Suprapubic skin (tissue), 4 donors: ENCODE data around the gene GTF3C2. TPM values are rescaled to one million over a fixed set of nuclear protein-coding genes. Genes with fewer than 3 reads are reported as not detected.

Source experiments
- DNase-seq, 2 donors: peaks; one replicate each; pipeline ENCODE4 v3.0.0-alpha.2; 2019; ENCODE audit warnings: low spot score in 2 of 2
- H3K27ac ChIP-seq: fragments of 200-600 bp; sonication (generic); one replicate; pipeline ENCODE4 v1.5.1; 2019
- H3K27me3 ChIP-seq: fragments of 200-600 bp; sonication (generic); one replicate; pipeline ENCODE4 v1.5.1; 2019
- H3K36me3 ChIP-seq: fragments of 200-600 bp; sonication (generic); one replicate; pipeline ENCODE4 v1.5.1; 2019
- H3K4me1 ChIP-seq: fragments of 200-600 bp; sonication (generic); one replicate; pipeline ENCODE4 v1.5.1; 2019
- H3K4me3 ChIP-seq: fragments of 200-600 bp; sonication (generic); one replicate; pipeline ENCODE4 v1.5.1; 2019; ENCODE audit warnings: mild to moderate bottlenecking
- H3K9me3 ChIP-seq: fragments of 200-600 bp; sonication (generic); one replicate; pipeline ENCODE4 v1.5.1; 2019
- CTCF ChIP-seq, 2 donors: fragments of 200-600 bp in 1 of 2; fragments of 450-650 bp in 1 of 2; sonication (generic) in 1 of 2; IDR thresholded peaks; one replicate each; pipeline ENCODE4 v1.5.1; 2016 to 2019; ENCODE audit warnings: antibody characterized with exemption in 2 of 2, mild to moderate bottlenecking in 1 of 2, moderate library complexity in 1 of 2
- EP300 ChIP-seq: sonication (generic); formaldehyde crosslinking; IDR thresholded peaks from one replicate; pipeline ENCODE4 v1.6.1; 2017; ENCODE audit warnings: antibody characterized with exemption
- POLR2A ChIP-seq, 2 donors: fragments of 450-650 bp; IDR thresholded peaks; one replicate each; pipeline ENCODE4 v1.6.1; 2017; ENCODE audit warnings: antibody characterized with exemption in 2 of 2, mild to moderate bottlenecking in 2 of 2, moderate library complexity in 2 of 2
- POLR2AphosphoS5 ChIP-seq, 3 donors: sonication (generic); formaldehyde crosslinking; IDR thresholded peaks; one replicate each; pipeline ENCODE4 v1.6.1; 2017; ENCODE audit warnings: antibody characterized with exemption in 3 of 3
- WGBS: methylation state at CpG from one replicate; pipeline ENCODE4 v1.1.5; 2018; 5-methylcytosine and 5-hydroxymethylcytosine counted together
- total RNA-seq, 4 donors: library from RNA; depleted of rRNA; stranded (reverse); fragments of >200 nt; gene quantifications; one replicate each; pipeline ENCODE4 v1.1.0, GENCODE V29; 2016

The GTF3C2 gene
- total RNA-seq = 100 to 1,000 TPM in 1 of 4 donors, 10 to 100 TPM in 3; 53.8 to 160 (median 75.9) TPM

- H3K27me3 ChIP-seq = no peaks in the 10 kb centered on the region
- peak; percentile 96 for DNase-seq
- H3K27ac ChIP-seq = peak within 1 kb of the TSS; percentile 90
- no peaks in the 10 kb centered on the region for H3K36me3 ChIP-seq
- no peaks in the 10 kb centered on the region for H3K9me3 ChIP-seq
- peaks cover 38% of the 10 kb centered on the region for H3K4me1 ChIP-seq
- peak in 1 of 2 donors; percentile 34 for TF ChIP-seq POLR2A (IDR thresholded peaks at IDR 0.05)
- no peak for TF ChIP-seq CTCF (IDR thresholded peaks at IDR 0.05)
- peak in 2 of 3 donors; percentile 53 to 68 for TF ChIP-seq POLR2AphosphoS5 (IDR thresholded peaks at IDR 0.05)
- no peak for TF ChIP-seq EP300
- H3K4me3 ChIP-seq = peak within 1 kb of the TSS; percentile 75
- 0% methylated on average over 35 of the region's 67 CpGs for WGBS
These were observed at the start of gene GTF3C2 for GRCh38 chr2:27356382-27357181. Gene GTF3C2 (minus strand): TSS chr2:27356764. CDS start chr2:27343554, 13,210 bp downstream.

GRCh38 chr2:27400348-27401135 lies 44.0 kb upstream of the GTF3C2 start:
- Histone ChIP-seq H3K27ac (no peak overlapping the region), H3K9me3 (no peaks in the 10 kb centered on the region), H3K27me3 (no peaks in the 10 kb centered on the region), H3K4me1 (no peaks in the 10 kb centered on the region), H3K4me3 (no peak overlapping the region), H3K36me3 (peaks cover 4% of the 10 kb centered on the region)
- TF ChIP-seq EP300 (no peak), POLR2A (IDR thresholded peaks at IDR 0.05) (no peak), POLR2AphosphoS5 (IDR thresholded peaks at IDR 0.05) (no peak), CTCF (IDR thresholded peaks at IDR 0.05) (no peak)
- 97% methylated on average over 2 of the region's 2 CpGs for WGBS
- no peak for DNase-seq

DNA sequence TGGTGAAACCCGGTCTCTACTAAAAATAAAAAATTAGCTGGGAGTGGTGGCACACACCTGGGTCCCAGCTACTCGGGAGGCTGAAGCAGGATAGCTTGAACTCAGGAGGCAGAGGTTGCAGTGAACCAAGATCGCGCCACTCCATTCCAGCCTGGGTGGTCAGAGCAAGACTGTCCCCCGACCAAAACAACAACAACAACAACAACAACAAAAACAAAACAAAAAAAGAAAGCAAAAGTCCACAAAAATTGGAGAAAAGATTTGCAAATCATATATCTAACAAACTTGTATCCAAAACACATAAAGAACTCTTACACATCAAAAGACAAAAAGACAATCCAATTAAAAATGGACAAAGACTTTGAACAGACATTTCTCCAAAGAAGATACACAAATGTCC lies 42.4 kb upstream of the GTF3C2 start:
- WGBS = 94% methylated on average over 5 of the region's 5 CpGs
- TF ChIP-seq POLR2AphosphoS5 (IDR thresholded peaks at IDR 0.05) = no peak
- no peak for TF ChIP-seq EP300
- no peak for TF ChIP-seq CTCF (IDR thresholded peaks at IDR 0.05)
- TF ChIP-seq POLR2A (IDR thresholded peaks at IDR 0.05) = no peak

DNA sequence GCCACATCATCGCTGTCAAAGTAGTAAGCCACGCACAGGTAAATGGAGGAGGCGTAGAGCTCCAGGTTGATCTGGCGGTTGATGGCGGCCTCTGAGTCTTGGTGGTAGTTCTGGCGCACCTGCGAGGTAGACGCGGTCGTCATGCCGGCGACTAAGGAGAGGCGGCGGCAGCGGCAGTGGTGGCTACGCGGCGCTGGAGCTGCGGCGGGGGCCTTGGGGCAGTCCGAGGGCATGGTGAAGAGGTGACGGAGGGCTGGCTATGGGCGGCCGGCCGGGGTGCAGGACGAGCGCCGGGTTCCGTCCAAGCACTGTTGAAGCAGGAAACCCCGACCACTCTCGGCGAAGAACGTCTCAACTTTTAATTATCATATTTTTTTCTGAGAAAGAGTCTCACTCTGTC lies 36.7 kb upstream of the GTF3C2 start:
- no peaks in the 10 kb centered on the region for H3K4me1 ChIP-seq
- no peaks in the 10 kb centered on the region for H3K27me3 ChIP-seq
- WGBS = 98% methylated on average over 33 of the region's 33 CpGs
- no peak overlapping the region for H3K27ac ChIP-seq
- TF ChIP-seq CTCF (IDR thresholded peaks at IDR 0.05) (no peak), POLR2A (IDR thresholded peaks at IDR 0.05) (no peak), POLR2AphosphoS5 (IDR thresholded peaks at IDR 0.05) (no peak), EP300 (no peak)
- H3K4me3 ChIP-seq = no peak overlapping the region
- no peaks in the 10 kb centered on the region for H3K9me3 ChIP-seq
- DNase-seq = no peak
- H3K36me3 ChIP-seq = peaks cover 3% of the 10 kb centered on the region

More for the DNA sequence above, 42.4 kb upstream of the GTF3C2 start:
- H3K36me3 ChIP-seq = no peaks in the 10 kb centered on the region
- H3K27ac ChIP-seq = no peak overlapping the region
- H3K4me1 ChIP-seq = no peaks in the 10 kb centered on the region
- H3K9me3 ChIP-seq = no peaks in the 10 kb centered on the region
- no peak overlapping the region for H3K4me3 ChIP-seq
- no peaks in the 10 kb centered on the region for H3K27me3 ChIP-seq
- no peak for DNase-seq
